Upper lobe of left lung (tissue), 6 donors: ENCODE measurements around the gene GPRC5C. TPM values are rescaled to one million over a fixed set of nuclear protein-coding genes. Genes with fewer than 3 reads are reported as not detected.

Source experiments
- ATAC-seq, 2 donors: fragments of 200-7000 bp; cut with Tn5 transposase; one replicate each; pipeline ENCODE4 v1.9.1; 2022; ENCODE audit warnings: mild to moderate bottlenecking in 2 of 2, moderate library complexity in 2 of 2; ENCODE audit not compliant: low FRiP score in 2 of 2
- DNase-seq, 2 donors: peaks; one replicate each; pipeline ENCODE4 v3.0.0-alpha.2; 2019 to 2020
- H3K27ac ChIP-seq, 4 donors: fragments of 200-600 bp; sonication (generic); one replicate each; pipeline ENCODE4 v1.5.1; 2016 to 2019
- H3K27me3 ChIP-seq, 4 donors: fragments of 200-600 bp; sonication (generic); one replicate each; pipeline ENCODE4 v1.5.1; 2017 to 2019
- H3K36me3 ChIP-seq, 4 donors: fragments of 200-600 bp; sonication (generic); one replicate each; pipeline ENCODE4 v1.5.1; 2016 to 2019
- H3K4me1 ChIP-seq, 4 donors: fragments of 200-600 bp; sonication (generic); one replicate each; pipeline ENCODE4 v1.5.1; 2018 to 2019
- H3K4me3 ChIP-seq, 4 donors: fragments of 200-600 bp; sonication (generic); one replicate each; pipeline ENCODE4 v1.5.1; 2017 to 2019; ENCODE audit warnings: mild to moderate bottlenecking in 2 of 4, moderate library complexity in 1 of 4
- H3K9me3 ChIP-seq, 4 donors: fragments of 200-600 bp; sonication (generic); one replicate each; pipeline ENCODE4 v1.5.1; 2018 to 2019
- CTCF ChIP-seq, 6 experiments: fragments of 450-650 bp in 4 of 6; fragments of 200-600 bp in 2 of 6; sonication (generic) in 2 of 6; IDR thresholded peaks; one replicate each; pipeline ENCODE4 v1.5.1; 2016 to 2019; ENCODE audit warnings: antibody characterized with exemption in 6 of 6
- EP300 ChIP-seq, 4 donors: sonication (generic); formaldehyde crosslinking; IDR thresholded peaks; one replicate each; pipeline ENCODE4 v1.5.1; 2017; ENCODE audit warnings: antibody characterized with exemption in 4 of 4, control low read depth in 2 of 4
- POLR2A ChIP-seq, 4 donors: fragments of 450-650 bp; IDR thresholded peaks; one replicate each; pipeline ENCODE4 v1.5.1; 2016 to 2017; ENCODE audit warnings: antibody characterized with exemption in 4 of 4, mild to moderate bottlenecking in 2 of 4
- POLR2AphosphoS5 ChIP-seq, 2 donors: sonication (generic); formaldehyde crosslinking; IDR thresholded peaks; one replicate each; pipeline ENCODE4 v1.5.1; 2017; ENCODE audit warnings: antibody characterized with exemption in 2 of 2
- WGBS, 2 donors: methylation state at CpG; one replicate each; pipeline ENCODE4 v1.1.5; 2017 to 2018; 5-methylcytosine and 5-hydroxymethylcytosine counted together
- total RNA-seq, 6 donors: library from RNA; depleted of rRNA in 4 of 6; stranded (reverse); fragments of >200 nt in 4 of 6; gene quantifications; one replicate each; pipeline versions ENCODE4 v1.1.0 to v1.2.1, GENCODE V29; 2016 to 2021
- donor health status: DM: no; HTN: no; CAD: no; lungs with moderate emphysema.
- donor health status: DM: no; HTN: yes; CAD: no; lungs with severe emphysema.

Gene GPRC5C
- total RNA-seq, 6 donors from 2014 or later: 50.7 to 88.4 (median 56.4) TPM

DNA sequence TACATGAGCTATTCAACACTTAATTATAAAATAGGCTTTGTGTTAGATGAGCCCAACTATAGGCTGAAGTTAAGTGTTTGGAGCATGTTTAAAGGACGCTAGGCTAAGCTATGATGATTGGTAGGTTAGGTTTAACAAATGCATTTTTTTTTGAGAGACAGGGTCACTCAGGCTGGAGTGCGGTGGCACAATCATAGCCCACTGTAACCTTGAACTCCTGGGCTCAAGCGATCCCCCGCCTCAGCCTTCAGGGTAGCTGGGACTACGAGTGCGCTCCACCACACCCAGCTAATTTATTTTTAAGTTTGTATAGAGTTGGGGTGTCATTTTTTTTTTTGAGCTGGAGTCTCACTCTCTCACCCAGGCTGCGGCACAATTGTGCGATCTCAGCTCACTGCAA is 19.3 kb upstream of the GPRC5C start:
- 94 to 97% methylated on average over 8 of the region's 8 CpGs for WGBS, 2 donors
- TF ChIP-seq POLR2AphosphoS5 (IDR thresholded peaks at IDR 0.05) (no peak), CTCF (IDR thresholded peaks at IDR 0.05) (no peak), EP300 (IDR thresholded peaks at IDR 0.05) (no peak), POLR2A (IDR thresholded peaks at IDR 0.05) (no peak)
- H3K9me3 ChIP-seq: no peaks in the 10 kb centered on the region

DNA sequence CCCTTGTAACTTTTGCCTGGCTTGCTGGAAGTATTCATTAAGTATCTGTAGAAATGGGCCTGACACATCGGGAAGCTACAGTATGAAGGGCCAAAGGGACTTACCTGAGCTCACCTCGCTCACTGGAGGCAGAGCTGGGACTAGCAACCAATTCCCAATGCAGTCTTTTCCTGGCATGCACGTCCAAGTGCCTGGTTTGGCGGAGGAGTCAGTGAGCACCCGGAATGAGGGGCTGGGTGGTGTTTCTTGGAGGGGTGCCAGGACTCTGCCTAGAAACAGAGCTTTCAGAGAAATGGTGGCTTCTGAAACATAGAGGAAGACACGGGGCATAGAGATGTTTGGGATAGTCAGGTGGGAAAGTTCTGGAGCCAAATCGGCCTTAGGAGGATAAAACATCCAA is 18.4 kb upstream of the GPRC5C start:
- ATAC-seq: no peak
- TF ChIP-seq EP300 (IDR thresholded peaks at IDR 0.05) (no peak), POLR2A (IDR thresholded peaks at IDR 0.05) (no peak), POLR2AphosphoS5 (IDR thresholded peaks at IDR 0.05) (no peak), CTCF (IDR thresholded peaks at IDR 0.05) (no peak)
- WGBS, 2 donors: 75 to 77% methylated on average over 7 of the region's 7 CpGs

More for the DNA sequence above, 19.3 kb upstream of the GPRC5C start:
- Histone ChIP-seq H3K4me3 (no peak overlapping the region), H3K4me1 (peaks cover 0 to 11% (median 0%) of the 10 kb centered on the region in 4 donors), H3K27me3 (no peaks in the 10 kb centered on the region), H3K36me3 (no peaks in the 10 kb centered on the region), H3K27ac (no peak overlapping the region)
- ATAC-seq (no peak), DNase-seq (no peak)

DNA sequence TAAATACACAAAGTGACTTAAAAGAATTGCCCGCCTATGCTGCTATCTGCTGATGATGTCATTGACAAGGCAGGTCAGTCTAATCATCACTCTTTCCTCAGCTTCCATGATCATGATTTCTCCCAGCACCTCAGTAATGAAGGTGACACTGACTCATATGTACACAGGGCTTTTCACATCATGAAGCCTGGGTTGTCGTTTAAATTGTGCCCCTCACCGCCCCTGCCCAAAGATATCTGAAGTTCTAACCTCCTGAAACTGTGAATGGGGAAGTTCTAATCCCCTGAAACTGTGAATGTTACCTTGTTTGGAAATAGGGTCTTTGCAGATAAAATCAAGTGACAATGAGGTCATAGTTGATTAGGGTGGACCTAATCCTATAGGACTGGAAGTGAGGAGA is 17.4 kb upstream of the GPRC5C start:
- DNase-seq (no peak), ATAC-seq (no peak)
- TF ChIP-seq POLR2AphosphoS5 (IDR thresholded peaks at IDR 0.05) (no peak), POLR2A (IDR thresholded peaks at IDR 0.05) (no peak), CTCF (IDR thresholded peaks at IDR 0.05) (no peak), EP300 (IDR thresholded peaks at IDR 0.05) (no peak)
- H3K4me1 ChIP-seq: no peaks in the 10 kb centered on the region
- H3K9me3 ChIP-seq: no peaks in the 10 kb centered on the region
- no peaks in the 10 kb centered on the region for H3K36me3 ChIP-seq
- H3K27ac ChIP-seq: no peak overlapping the region
- H3K4me3 ChIP-seq: no peak overlapping the region
- H3K27me3 ChIP-seq: no peaks in the 10 kb centered on the region
- 81 to 82% methylated on average over 3 of the region's 3 CpGs for WGBS, 2 donors

More for the DNA sequence above, 18.4 kb upstream of the GPRC5C start:
- H3K4me1 ChIP-seq: peaks cover 0 to 10% (median 0%) of the 10 kb centered on the region in 4 donors
- H3K4me3 ChIP-seq: no peak overlapping the region
- no peaks in the 10 kb centered on the region for H3K27me3 ChIP-seq
- no peak for DNase-seq
- no peaks in the 10 kb centered on the region for H3K36me3 ChIP-seq
- H3K9me3 ChIP-seq: no peaks in the 10 kb centered on the region
- no peak overlapping the region for H3K27ac ChIP-seq

GRCh38 chr17:74415608-74416396 is 16.1 kb upstream of the GPRC5C start:
- Histone ChIP-seq H3K4me1 (no peaks in the 10 kb centered on the region), H3K9me3 (no peaks in the 10 kb centered on the region), H3K36me3 (no peaks in the 10 kb centered on the region), H3K27ac (no peak overlapping the region), H3K27me3 (no peaks in the 10 kb centered on the region), H3K4me3 (no peak overlapping the region)
- no peak for TF ChIP-seq POLR2A (IDR thresholded peaks at IDR 0.05)
- ATAC-seq (no peak), DNase-seq (no peak)
- WGBS, 2 donors: 90 to 93% methylated on average over 13 of the region's 13 CpGs

DNA sequence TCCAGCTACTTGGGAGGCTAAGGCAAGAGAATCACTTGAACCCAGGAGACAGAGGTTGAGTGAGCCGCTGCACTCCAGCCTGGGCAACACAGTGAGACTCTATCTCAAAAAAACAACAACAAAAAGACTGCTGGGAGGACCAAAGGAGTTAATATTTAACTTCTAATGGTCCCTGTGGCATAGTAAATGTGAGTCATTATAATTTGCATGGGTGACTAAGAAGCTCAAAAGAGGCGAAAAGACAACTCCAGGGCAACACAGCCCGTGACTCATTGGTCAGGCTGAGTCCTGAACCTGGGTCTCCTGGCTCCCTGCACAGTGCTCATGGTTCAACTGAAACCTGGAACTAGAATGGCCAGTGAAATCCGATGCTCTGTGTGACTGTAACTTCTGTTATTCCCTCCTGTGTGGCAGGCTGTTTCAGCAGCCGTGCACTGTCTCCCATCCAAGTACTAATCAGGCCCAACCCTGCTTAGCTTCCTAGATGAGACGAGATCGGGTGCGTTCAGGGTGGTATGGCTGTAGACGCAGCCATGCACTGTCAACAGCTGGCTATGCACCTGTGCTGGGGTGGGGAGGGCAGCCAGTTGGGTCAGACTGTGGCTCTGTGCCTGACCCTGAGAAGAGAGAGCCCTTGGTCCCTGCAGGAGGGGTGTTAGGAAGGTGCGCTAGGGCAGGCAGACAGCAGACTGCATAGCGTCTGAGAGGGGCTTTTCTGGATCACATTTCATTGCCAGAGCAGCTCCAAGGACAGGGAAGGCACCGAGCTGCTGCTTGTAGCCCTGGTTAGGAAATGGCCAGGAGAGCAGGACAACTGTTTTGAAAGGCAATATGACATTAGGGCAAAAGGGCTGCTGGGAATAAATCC is 14.5 kb upstream of the GPRC5C start:
- no peak overlapping the region for H3K27ac ChIP-seq
- no peak overlapping the region for H3K4me3 ChIP-seq
- peak in 1 of 2 donors; percentile 24 for ATAC-seq

More for the DNA sequence above, 14.5 kb upstream of the GPRC5C start:
- no peaks in the 10 kb centered on the region for H3K36me3 ChIP-seq
- DNase-seq: peak in 1 of 2 donors; percentile 32
- no peak for TF ChIP-seq EP300 (IDR thresholded peaks at IDR 0.05)
- no peak for TF ChIP-seq POLR2AphosphoS5 (IDR thresholded peaks at IDR 0.05)
- 71 to 76% methylated on average over 5 to 12 of the region's 12 CpGs for WGBS, 2 donors
- no peaks in the 10 kb centered on the region for H3K4me1 ChIP-seq
- no peaks in the 10 kb centered on the region for H3K9me3 ChIP-seq
- no peaks in the 10 kb centered on the region for H3K27me3 ChIP-seq
